Right ventricle myocardium superior (tissue), 1 donor: Measurements from ENCODE around the gene VIP. TPM values are rescaled to one million over a fixed set of nuclear protein-coding genes. Genes with fewer than 3 reads are reported as not detected.
"Not testable (repeated sequence)": the region's sequence is repeated elsewhere in the genome, so short reads cannot be mapped to it uniquely, and the experiment has no call there.

Experiments used
- ATAC-seq: fragments of 200-7000 bp; cut with Tn5 transposase; one replicate; pipeline ENCODE4 v1.9.1; 2020; ENCODE audit warnings: mild to moderate bottlenecking; ENCODE audit not compliant: poor library complexity
- DNase-seq: peaks from one replicate; pipeline ENCODE4 v3.0.0-alpha.2; 2020
- intact Hi-C: fragments of 100-400 bp; cut with DNase I; formaldehyde crosslinking; loops from one replicate; pipeline ENCODE4 v1.11.2; 2022
- long read RNA-seq: library from polyadenylated mRNA; unstranded; transcript quantifications from one replicate; pipeline ENCODE4 v2.0.0, GENCODE V29; 2021
- total RNA-seq: library from RNA; stranded (reverse); fragmentation: NEBNext Ultra II Directional; extraction: Animal tissue kit (Norgen Biotek cat#: 25700); gene quantifications from one replicate; pipeline ENCODE4 v1.2.1, GENCODE V29; 2021
- donor health status: DM: no; HTN: yes; CAD: no; lungs with severe emphysema.

Gene VIP
- 0.13 TPM for total RNA-seq
- long read RNA-seq, partial matches to known transcripts, result 0 of 1 reads
- long read RNA-seq, other reads (novel, unspliced or antisense), result 1 of 1 reads

- ATAC-seq, result no peak
- intact Hi-C loops, result no loop called here
- no peak for DNase-seq
These were observed at the start of gene VIP for GRCh38 chr6:152750694-152751093. Gene VIP, plus strand, starts transcription at chr6:152750797. Its CDS starts 1,381 bp downstream, at chr6:152752178.

DNA sequence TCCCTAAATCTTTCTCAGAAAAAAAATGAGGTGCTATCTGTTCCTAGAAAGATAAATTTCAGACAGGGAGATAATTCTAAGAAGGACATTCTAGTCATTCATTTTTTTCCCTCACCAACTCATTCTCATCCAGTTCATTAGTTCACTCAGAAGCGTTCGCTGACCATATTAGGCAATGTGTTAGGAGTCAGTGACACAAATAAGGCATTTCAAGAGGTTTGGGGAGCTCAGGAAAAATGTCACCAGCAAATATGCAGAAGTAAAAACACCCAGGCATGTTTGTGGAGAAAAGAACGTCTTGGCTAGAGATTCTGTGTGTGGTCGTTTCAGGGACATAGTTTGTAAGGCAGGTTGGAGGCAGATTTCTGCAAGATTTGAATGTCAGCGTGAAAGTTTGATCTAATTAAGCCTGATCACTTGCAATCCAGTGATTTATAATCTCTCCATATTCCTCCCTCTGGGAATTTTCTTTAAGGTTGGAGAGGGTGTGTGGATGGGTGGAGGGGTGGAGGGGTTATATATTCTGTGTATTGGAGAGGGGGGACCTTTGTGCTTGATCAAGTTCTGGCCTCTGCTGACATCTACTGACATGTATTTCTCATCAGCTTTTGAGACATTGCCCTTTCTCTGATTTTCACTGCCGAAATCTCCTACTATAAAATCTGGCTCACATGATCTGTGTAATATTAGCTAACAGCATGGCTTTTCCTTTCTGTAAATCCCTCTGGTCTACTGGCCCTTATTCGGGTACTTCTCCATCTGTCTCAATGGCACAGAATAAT, 49.3 kb upstream of the VIP start:
- DNase-seq (no peak), ATAC-seq (no peak)
- intact Hi-C loops, result no loop called here

DNA sequence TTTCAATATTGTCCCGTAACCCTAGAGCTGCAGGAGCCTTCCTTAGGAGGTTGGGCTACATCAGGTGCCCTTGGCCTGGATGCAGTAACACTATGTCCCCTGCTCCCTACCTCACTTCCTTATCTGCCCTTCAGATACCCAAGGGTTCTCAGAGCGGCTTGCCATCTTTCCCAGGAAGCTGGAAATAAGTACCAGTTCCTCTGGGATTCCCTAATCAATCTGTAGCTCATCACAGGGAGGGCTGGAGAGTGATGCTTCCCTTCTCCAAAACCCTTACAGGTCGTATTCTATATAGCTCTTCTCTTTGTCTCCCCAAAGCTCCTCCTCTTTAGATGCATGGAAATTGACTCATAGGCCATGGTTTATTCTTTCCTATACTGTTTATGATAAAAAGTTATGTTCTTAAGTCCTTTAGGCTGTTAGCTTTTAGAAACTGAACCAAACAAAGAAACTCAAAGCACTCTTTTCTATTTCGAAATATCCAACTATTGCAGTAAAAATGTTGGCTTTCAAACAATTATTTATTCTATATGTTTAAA, 48.7 kb upstream of the VIP start:
- no peak for ATAC-seq
- intact Hi-C loops, result no loop called here
- no peak for DNase-seq

- intact Hi-C loops, DNase-seq, ATAC-seq: not testable (repeated sequence)
These were observed 46.8 kb upstream of the VIP start for GRCh38 chr6:152703750-152704149.

DNA sequence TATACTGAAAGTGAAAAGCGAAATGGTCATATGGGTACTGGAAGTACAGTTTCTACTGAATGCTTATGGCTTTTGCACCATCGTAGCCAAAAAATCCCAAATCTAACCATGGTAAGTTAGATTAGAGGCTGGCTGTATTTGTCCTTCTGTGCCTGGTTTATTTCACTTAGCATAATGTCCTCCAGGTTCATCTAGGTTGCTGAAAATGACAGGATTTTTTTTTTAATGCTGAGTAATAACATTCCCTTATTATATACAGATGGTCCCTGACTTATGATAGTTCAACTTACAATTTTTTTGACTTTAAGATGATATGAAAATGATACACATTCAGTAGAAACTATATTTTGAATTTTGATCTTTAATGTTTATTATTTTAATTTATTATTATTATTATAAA, 45.3 kb upstream of the VIP start:
- intact Hi-C loops, result no loop called here
- DNase-seq, result no peak
- ATAC-seq, result no peak

DNA sequence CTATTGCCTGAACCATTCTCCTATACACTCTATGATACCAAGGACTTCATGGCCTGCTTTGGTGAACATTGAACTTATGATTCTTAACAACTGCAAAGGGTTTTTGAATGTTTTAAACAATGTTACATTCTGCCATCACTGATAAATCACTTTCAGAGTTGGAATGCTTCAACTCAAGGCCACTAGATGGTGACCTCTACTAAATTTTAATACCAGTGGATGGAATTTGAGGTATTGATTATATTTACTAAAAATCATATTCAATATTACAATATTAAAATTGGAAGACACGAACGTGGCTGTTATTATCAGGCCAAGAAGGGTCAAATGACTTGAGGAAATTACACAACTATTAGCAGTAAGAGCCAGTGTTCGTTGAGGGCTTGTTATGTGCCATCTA, 34.3 kb upstream of the VIP start:
- no peak for DNase-seq
- intact Hi-C loops, result no loop called here
- ATAC-seq, result no peak

- no peak for ATAC-seq
- DNase-seq, result no peak
- intact Hi-C loops, result no loop called here
These were observed 29.6 kb upstream of the VIP start for GRCh38 chr6:152720974-152721373.

GRCh38 chr6:152721956-152722355, 28.6 kb upstream of the VIP start:
- DNase-seq (no peak), ATAC-seq (no peak)
- intact Hi-C loops, result no loop called here

DNA sequence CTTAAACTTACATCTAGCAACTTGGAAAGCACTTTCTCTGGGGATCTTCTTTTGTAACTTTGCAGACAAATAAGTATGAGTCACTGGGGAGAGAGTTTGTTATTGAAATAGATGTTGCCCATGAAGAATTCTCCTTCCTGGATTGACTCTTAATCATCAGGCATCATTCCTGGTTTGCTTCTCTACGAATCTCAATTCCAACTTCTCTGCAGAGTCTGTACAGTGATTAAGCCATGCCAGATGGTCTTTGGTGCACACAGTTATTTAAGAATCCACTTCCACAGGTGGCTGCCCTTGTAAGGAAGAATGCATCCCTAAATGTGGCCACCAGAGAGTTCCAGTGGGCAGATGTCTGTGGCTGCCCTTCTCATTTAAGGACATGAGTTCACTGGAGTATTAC, 27.2 kb upstream of the VIP start:
- intact Hi-C loops, result no loop called here
- ATAC-seq (no peak), DNase-seq (no peak)

DNA sequence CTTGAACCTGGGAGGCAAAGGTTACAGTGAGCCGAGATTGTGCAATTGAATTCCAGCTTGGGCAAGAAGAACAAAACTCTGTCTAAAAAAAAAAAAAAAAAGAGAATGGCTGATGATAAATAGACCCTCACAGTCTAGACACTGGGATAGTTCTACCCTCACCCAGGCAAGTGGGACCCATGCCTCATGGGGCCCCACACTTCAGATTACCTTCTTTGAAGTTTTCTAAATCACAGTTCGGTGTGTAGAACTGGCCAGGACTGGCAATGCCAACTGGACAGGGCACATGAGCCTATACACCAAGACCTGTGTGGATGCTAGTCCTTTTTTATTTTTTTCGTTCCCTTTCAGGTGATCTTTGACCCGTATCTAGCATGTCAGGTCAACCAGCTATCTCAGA, 24.3 kb upstream of the VIP start:
- intact Hi-C loops, result no loop called here
- ATAC-seq (no peak), DNase-seq (no peak)

DNA sequence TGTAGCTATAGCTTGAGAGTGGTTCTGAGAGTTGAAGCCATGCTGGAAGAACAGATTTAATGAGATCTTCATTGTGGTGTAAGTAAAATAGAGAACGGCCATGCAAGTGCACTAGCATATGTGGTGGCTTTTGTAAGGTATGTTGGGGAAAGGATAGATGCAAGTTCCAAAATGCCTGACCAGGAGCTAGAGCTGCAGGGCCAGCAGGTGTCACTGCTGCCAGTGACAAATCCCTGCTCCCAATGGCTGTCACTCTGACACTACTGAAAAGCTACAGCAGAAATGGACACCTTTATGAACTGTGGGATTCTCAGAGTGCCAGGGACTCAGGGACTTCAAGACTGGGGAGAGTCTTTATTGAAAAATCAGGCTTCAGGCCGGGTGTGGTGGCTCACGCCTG, 23.1 kb upstream of the VIP start:
- ATAC-seq (no peak), DNase-seq (no peak)
- intact Hi-C loops, result no loop called here

DNA sequence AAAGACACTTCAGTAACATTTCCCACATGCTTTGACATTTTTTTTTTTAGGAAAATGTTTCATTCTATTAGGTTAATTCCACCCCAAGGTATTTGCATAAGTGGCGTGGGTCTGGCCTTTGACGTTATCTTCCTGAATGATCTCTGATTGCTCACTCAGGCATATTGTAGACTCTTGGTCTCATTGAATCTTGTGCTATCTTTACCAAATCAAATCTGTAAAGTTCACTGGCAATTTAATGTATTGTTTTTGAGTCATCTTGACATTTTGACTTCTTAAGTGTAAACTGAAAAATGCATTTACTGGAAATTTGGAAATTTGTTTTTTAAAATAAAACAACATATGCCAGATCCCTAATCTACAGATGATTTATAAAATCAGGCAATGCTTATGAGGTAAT, 16.0 kb upstream of the VIP start:
- intact Hi-C loops, result no loop called here
- no peak for ATAC-seq
- DNase-seq, result no peak

DNA sequence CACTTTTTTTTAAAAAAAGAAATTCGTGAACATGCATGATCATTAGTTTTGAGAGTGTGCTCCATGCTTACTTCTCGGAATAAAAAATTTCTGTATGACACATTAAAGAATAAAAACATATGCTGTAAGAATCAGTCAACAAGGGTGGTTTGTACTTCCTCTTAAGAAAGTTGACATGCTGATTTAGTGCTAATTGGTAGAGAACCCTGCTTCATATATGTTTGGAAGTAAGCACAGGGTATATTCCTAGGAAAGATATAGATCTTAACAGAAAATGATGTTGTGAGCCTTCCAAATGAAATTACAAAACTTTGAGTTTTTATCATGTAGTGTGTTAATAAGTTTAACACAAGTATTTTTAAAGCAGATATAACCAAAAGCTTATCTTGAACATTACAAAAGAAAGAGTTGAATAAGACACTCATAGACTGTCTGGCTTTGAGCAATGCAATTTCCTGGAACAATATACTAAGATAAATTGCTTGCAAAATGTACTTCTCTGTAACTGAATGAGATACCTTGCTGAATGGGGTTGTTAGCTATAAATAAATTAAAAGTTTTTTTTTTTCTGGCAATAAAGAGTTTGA, 13.8 kb upstream of the VIP start:
- no peak for DNase-seq
- no peak for ATAC-seq
- intact Hi-C loops, result no loop called here

- ATAC-seq (no peak), DNase-seq (no peak)
- intact Hi-C loops, result no loop called here
These were observed 5.0 kb upstream of the VIP start for GRCh38 chr6:152745509-152746171.

DNA sequence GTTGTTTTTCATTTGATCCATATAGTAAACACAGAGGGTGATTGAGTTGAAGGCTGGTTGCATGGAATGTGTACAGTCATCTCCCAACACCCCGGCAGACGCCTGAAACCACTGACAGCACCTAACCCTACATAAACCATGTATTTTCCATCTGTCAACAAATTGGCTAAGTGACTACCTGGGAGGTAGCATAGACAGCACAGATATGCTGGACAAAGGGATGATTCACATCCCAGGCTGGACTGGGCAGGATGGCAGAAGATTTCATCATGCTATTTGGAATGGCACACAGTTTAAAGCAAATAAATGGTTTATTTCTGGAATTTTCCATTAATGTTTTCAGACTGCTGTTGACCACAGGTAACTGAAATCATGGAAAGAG, 4.4 kb upstream of the VIP start:
- no peak for DNase-seq
- ATAC-seq, result no peak
- intact Hi-C loops, result no loop called here

GRCh38 chr6:152748843-152749242, 1.8 kb upstream of the VIP start:
- intact Hi-C loops, result no loop called here
- no peak for ATAC-seq

GRCh38 chr6:152749336-152749735, 1.3 kb upstream of the VIP start:
- intact Hi-C loops, result no loop called here
- no peak for DNase-seq
- no peak for ATAC-seq

More at GRCh38 chr6:152748843-152749242, 1.8 kb upstream of the VIP start:
- no peak for DNase-seq

DNA sequence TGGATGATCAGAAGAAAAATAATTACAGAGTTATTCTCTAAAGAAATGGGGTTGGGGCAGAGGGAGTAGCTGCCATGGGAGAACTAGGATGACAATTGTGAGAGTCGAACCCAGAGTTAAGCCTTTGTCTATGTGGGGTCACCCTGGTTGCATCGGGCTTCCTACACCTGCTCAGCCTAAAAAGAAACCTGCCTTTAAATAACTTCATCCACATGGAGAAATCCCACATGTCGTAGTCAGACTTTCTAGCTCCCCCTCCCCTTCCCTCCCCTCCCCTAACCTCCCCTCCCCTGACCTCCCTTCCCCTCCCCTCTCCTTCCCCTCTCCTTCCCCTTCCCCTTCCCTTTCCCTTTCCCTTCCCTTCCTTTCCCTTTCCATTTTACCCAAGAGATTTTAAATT, 14.7 kb downstream of the VIP start:
- intact Hi-C loops, result no loop called here
- no peak for DNase-seq
- no peak for ATAC-seq

DNA sequence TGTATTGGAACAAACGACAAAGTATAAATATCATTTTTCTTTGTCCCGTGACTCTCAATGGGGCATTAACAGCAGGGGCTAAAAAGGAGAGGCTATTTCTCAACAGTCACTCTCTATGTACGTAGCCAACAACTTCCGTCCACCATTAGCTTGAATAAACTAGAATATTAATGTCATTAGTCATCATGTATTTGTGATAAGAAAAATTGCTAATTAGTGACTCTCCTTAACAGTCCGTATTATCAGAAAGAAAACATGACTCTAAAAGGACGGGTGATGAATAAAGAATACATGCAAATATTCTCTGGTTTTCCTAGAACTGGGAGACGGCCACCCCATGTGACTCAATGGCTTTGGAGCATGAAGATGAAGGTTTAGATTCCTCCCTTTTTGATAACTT, 18.6 kb downstream of the VIP start:
- intact Hi-C loops, result no loop called here
- ATAC-seq, result no peak

DNA sequence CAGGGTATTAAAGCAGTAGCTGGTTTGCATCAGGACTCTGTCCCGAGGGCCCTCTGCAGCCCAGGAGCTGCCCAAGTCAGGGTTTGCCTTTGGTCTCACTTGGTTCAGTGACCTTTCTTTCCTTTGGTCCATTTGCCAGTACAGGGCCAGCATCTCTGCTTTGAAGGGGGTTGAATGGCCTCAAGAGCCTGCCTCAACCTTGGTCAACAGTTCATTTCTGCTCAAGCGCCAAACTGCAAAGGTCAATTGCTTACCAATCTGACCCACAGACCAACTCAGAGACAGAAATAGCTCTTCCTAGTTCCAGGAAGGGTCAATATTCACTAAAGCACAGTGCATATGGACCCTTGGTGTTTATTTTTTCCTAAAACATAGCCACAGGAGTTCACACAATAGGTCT, 19.4 kb downstream of the VIP start:
- intact Hi-C loops, result no loop called here

More for the DNA sequence above, 18.6 kb downstream of the VIP start:
- no peak for DNase-seq

More for the DNA sequence above, 19.4 kb downstream of the VIP start:
- no peak for ATAC-seq
- DNase-seq, result no peak
